DMS53 treated with DMSO at 0.1 percent for 48 hours (cell line): ENCODE results near the gene TOP3A.
"Not testable (repeated sequence)": the region's sequence is repeated elsewhere in the genome, so short reads cannot be mapped to it uniquely, and the experiment has no call there.

Source experiments
- DNase-seq: peaks from one replicate; lab custom pipeline; 2025; ENCODE audit not compliant: unreplicated experiment; lab: John Stamatoyannopoulos, UW

The TOP3A gene

GRCh38 chr17:18323507-18324139 is 8.8 kb upstream of the TOP3A start:
- DNase-seq, result no peak

- DNase-seq, result no peak
These were observed 8.2 kb upstream of the TOP3A start for GRCh38 chr17:18323007-18323406.

- DNase-seq, result no peak
These were observed 7.7 kb upstream of the TOP3A start for GRCh38 chr17:18322522-18322921.

GRCh38 chr17:18321309-18321708 is 6.5 kb upstream of the TOP3A start:
- DNase-seq, result no peak

GRCh38 chr17:18320301-18320700 is 5.5 kb upstream of the TOP3A start:
- no peak for DNase-seq

- DNase-seq, result no peak
These were observed 4.9 kb upstream of the TOP3A start for GRCh38 chr17:18319604-18320256.

GRCh38 chr17:18318771-18319450 is 4.1 kb upstream of the TOP3A start:
- DNase-seq, result no peak

- DNase-seq, result no peak
These were observed 3.3 kb upstream of the TOP3A start for GRCh38 chr17:18318117-18318516.

GRCh38 chr17:18315961-18316360 is 1.2 kb upstream of the TOP3A start:
- DNase-seq, result no peak

- no peak for DNase-seq
These were observed 748 bp upstream of the TOP3A start for GRCh38 chr17:18315562-18315922.

- no peak for DNase-seq
These were observed 599 bp downstream of the TOP3A start for GRCh38 chr17:18314059-18314730.

- no peak for DNase-seq
These were observed 5.6 kb downstream of the TOP3A start for GRCh38 chr17:18309202-18309601.

GRCh38 chr17:18303206-18303605 is 11.6 kb downstream of the TOP3A start:
- not testable (repeated sequence) for DNase-seq

- DNase-seq, result no peak
These were observed 13.9 kb downstream of the TOP3A start for GRCh38 chr17:18300725-18301480.

GRCh38 chr17:18298061-18298460 is 16.7 kb downstream of the TOP3A start:
- not testable (repeated sequence) for DNase-seq

- DNase-seq, result no peak
These were observed 22.9 kb downstream of the TOP3A start for GRCh38 chr17:18291718-18292540.

- no peak for DNase-seq
These were observed 29.5 kb downstream of the TOP3A start for GRCh38 chr17:18285296-18285695.

- no peak for DNase-seq
These were observed 33.0 kb downstream of the TOP3A start for GRCh38 chr17:18281788-18282187.

- DNase-seq, result no peak
These were observed 33.9 kb downstream of the TOP3A start for GRCh38 chr17:18280766-18281371.

- no peak for DNase-seq
These were observed 34.5 kb downstream of the TOP3A start for GRCh38 chr17:18280249-18280648.
